ENCODE results near the gene SUGCT.

The SUGCT gene

GRCh38 chr7:40327113-40327512 is 192.3 kb downstream of the SUGCT start:
- DNase-seq (ENCODE audit: low read depth, low spot score) = no peak

GRCh38 chr7:40327873-40328272 is 193.1 kb downstream of the SUGCT start:
- DNase-seq (ENCODE audit: low read depth, low spot score) = no peak

- DNase-seq (ENCODE audit: low read depth, low spot score) = no peak
Measured at GRCh38 chr7:40329601-40330153, 194.9 kb downstream of the SUGCT start.

GRCh38 chr7:40330408-40330807 is 195.6 kb downstream of the SUGCT start:
- DNase-seq (ENCODE audit: low read depth, low spot score) = no peak

GRCh38 chr7:40331915-40332314 is 197.1 kb downstream of the SUGCT start:
- no peak for DNase-seq (ENCODE audit: low read depth, low spot score)

GRCh38 chr7:40332516-40332915 is 197.7 kb downstream of the SUGCT start:
- no peak for DNase-seq (ENCODE audit: low read depth, low spot score)

- no peak for DNase-seq (ENCODE audit: low read depth, low spot score)
Measured at GRCh38 chr7:40341836-40342235, 207.0 kb downstream of the SUGCT start.

GRCh38 chr7:40346554-40346953 is 211.7 kb downstream of the SUGCT start:
- no peak for DNase-seq (ENCODE audit: low read depth, low spot score)

GRCh38 chr7:40348126-40348728 is 213.4 kb downstream of the SUGCT start:
- DNase-seq (ENCODE audit: low read depth, low spot score) = no peak

- no peak for DNase-seq (ENCODE audit: low read depth, low spot score)
Measured at GRCh38 chr7:40350100-40350499, 215.3 kb downstream of the SUGCT start.

GRCh38 chr7:40354711-40355110 is 219.9 kb downstream of the SUGCT start:
- no peak for DNase-seq (ENCODE audit: low read depth, low spot score)

- no peak for DNase-seq (ENCODE audit: low read depth, low spot score)
Measured at GRCh38 chr7:40356312-40356711, 221.5 kb downstream of the SUGCT start.

GRCh38 chr7:40356871-40357709 is 222.3 kb downstream of the SUGCT start:
- DNase-seq (ENCODE audit: low read depth, low spot score) = no peak

GRCh38 chr7:40369641-40370277 is 235.0 kb downstream of the SUGCT start:
- DNase-seq (ENCODE audit: low read depth, low spot score) = no peak

GRCh38 chr7:40371806-40372440 is 237.1 kb downstream of the SUGCT start:
- DNase-seq (ENCODE audit: low read depth, low spot score) = no peak

- DNase-seq (ENCODE audit: low read depth, low spot score) = no peak
Measured at GRCh38 chr7:40374575-40374974, 239.8 kb downstream of the SUGCT start.

- DNase-seq (ENCODE audit: low read depth, low spot score) = no peak
Measured at GRCh38 chr7:40380111-40380510, 245.3 kb downstream of the SUGCT start.

- no peak for DNase-seq (ENCODE audit: low read depth, low spot score)
Measured at GRCh38 chr7:40382145-40382544, 247.3 kb downstream of the SUGCT start.

GRCh38 chr7:40393660-40394059 is 258.9 kb downstream of the SUGCT start:
- no peak for DNase-seq (ENCODE audit: low read depth, low spot score)

- no peak for DNase-seq (ENCODE audit: low read depth, low spot score)
Measured at GRCh38 chr7:40394400-40394799, 259.6 kb downstream of the SUGCT start.

- DNase-seq (ENCODE audit: low read depth, low spot score) = no peak
Measured at GRCh38 chr7:40400525-40400924, 265.7 kb downstream of the SUGCT start.

GRCh38 chr7:40401406-40401805 is 266.6 kb downstream of the SUGCT start:
- no peak for DNase-seq (ENCODE audit: low read depth, low spot score)
